HG02973 (cell line): ENCODE measurements around the gene MGP.

Experiments used
- ATAC-seq: cut with Tn5 transposase; IDR thresholded peaks from one replicate; pipeline ENCODE4 v1.9.1; 2021; ENCODE audit warnings: moderate library complexity; ENCODE audit not compliant: unreplicated experiment

Gene MGP

DNA sequence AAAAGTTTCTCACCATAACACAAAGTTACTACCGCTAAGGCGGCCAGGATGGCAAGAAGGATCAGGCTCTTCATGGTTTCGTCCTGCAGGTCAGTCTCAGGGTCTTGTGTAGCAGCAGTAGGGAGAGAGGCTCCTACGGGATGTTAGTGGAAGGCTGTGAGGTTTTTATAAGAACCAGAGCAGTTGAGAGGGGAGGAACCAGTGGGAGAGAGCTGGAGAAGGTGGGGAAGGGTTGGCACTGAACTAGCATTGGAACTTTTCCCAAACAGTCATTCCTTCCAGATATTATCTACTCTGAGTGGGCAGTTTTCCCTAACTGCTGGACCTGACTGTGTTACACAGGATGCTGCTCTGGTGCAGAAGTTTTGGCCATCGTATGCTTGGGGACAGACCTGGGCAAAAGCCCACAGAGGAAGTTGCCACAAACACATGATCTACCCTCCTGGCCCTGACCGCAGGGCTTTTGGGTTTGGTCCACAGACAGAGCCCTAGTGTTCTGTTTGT is at the start of gene MGP:
TSS of gene MGP (minus strand) at position 137 of the 504 bp plus-strand sequence. CDS start at position 74, 63 bp downstream.
- no peak for ATAC-seq

GRCh38 chr12:14935031-14935430 is 49.4 kb upstream of the MGP start:
- no peak for ATAC-seq

- no peak for ATAC-seq
Measured at GRCh38 chr12:14934511-14934910, 48.9 kb upstream of the MGP start.

DNA sequence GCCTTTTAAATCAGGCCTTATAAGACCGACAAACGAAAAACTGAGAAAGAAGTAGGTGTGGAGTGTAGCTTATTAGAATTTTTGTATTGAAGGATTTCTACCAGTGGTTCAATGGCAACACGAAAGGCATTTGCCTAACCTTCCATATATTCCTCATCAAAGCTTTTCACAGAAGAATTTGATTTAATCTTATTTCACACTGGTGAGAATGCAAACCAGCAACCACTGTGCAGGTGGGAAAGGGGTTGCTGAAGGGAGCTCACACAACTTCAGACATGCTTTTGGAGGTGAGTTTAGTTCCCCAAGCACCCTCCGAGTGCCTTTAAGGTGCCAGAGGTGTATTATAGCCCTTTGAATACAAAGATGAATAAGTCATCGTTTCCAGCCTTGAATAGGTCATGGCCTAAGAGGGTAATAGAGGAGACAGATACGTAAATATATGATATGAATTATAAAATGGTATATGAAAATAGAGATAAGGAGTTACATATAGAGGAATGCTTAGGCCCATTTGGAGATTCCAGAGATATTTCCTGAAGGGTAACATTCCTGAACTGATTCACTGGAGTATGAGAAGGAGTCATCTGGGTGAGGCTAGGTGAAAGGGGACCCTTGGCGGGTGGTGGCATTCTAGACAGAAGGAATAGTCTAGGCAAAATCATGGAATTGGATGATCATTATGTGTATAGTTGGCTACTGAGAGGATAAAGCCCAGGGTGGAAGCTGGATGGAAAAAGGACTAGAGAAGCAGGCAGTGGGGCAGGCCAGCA is 46.3 kb upstream of the MGP start:
- no peak for ATAC-seq

- no peak for ATAC-seq
Measured at GRCh38 chr12:14931359-14931758, 45.7 kb upstream of the MGP start.

DNA sequence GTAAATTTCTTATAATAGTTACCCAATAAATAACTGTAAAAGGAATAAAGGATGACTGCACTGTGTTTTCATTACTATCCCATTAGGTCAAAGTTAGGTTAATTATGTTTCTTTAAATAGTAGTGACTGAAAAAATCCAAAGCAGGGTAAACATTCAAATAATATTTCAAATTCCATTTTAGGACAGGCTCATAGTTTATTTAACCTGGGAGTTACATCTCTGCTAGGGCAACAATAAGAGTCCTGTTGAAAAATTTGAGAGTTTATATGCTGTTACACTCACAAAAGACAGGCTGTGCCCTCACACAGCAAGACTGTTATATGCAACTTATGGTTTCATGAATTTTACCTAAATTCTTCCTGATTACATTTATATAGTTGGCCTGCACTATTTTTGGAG is 44.6 kb upstream of the MGP start:
- ATAC-seq = no peak

GRCh38 chr12:14928931-14929330 is 43.3 kb upstream of the MGP start:
- no peak for ATAC-seq

- no peak for ATAC-seq
Measured at GRCh38 chr12:14927267-14927666, 41.6 kb upstream of the MGP start.

DNA sequence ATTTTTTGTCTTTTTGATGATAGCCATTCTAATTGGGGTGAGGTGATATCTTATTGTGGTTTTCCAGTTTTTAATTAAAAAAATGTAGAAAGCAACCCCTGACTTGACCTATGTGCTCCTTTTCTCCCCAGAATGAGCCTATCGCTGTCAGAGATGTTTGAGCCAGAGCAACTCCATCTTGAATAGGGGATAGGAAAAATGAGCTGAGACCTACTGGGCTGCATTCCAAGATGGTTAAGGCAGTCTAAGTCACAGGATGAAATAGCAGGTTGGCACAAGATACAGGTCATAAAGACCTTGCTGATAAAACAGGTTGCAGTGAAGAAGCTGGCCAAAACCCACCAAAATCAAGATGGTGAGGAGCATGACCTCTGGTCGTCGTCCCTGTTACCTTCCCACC is 38.9 kb upstream of the MGP start:
- no peak for ATAC-seq

GRCh38 chr12:14923944-14924343 is 38.3 kb upstream of the MGP start:
- ATAC-seq = no peak

- no peak for ATAC-seq
Measured at GRCh38 chr12:14921218-14921617, 35.6 kb upstream of the MGP start.

DNA sequence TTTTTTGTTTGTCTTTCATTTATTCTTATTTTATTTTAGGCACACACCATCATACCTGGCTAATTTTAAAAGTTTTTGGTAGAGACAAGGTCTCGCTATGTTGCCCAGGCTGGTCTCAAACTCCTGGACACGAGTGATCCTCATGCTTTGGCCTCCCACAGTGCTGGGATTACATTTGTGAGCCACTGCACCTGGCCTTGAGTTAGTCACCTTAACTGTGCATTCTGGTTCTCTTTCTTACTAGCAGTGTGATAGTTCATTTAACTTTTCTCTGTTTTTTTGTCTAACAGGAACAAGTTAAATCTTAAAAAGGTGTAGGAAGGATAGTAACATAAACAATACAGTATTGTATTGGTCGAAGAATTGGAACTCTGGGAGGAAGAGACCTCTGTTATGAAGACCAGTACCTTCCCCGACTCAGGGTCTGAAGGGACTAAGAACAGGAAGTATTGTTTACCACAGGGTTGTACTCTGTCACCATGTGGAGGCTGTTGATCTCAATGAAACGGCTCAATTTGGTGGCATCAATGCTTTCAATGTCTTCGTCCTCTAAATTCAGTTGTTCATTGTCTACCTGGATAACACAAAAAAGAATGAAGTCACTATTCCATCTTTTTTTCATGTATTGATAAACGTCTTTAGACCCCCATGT is 34.9 kb upstream of the MGP start:
- ATAC-seq = no peak

DNA sequence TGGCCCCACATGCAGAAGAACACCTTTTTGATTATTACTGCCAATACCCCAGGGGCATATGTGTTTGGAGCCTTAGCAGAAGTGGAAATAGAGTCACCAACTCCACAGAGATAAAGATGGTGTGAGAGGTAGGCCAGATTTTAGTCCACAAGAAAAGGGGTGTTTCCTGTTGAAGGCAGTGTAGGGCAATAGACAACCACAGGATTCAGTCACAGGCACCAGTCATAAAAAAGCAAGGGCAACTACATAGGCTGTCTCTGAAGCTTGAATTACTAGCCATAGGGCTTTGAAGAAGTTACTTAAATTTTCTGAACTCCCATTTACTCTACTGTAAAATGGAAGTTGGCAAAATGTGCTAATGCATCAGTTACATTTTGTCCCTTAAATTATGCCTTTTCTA is 33.8 kb upstream of the MGP start:
- no peak for ATAC-seq

DNA sequence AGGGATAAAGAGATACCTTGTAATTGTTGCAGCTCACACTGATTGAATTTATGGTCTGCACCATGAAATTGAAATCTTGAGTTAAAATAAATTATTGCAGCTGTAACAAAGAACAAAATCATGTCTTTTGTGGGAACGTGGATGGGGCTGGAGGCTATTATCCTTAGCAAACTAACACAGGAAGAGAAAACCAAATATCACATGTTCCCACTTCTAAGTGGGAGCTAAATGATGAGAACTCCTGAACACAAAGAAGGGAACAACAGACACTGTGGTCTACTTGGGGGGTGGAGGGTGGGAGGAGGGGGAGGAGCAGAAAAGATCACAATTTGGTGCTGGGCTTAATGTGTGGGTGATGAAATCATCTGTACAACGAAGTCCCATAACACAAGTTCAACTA is 30.1 kb upstream of the MGP start:
- no peak for ATAC-seq

GRCh38 chr12:14913381-14913781 is 27.7 kb upstream of the MGP start:
- no peak for ATAC-seq

DNA sequence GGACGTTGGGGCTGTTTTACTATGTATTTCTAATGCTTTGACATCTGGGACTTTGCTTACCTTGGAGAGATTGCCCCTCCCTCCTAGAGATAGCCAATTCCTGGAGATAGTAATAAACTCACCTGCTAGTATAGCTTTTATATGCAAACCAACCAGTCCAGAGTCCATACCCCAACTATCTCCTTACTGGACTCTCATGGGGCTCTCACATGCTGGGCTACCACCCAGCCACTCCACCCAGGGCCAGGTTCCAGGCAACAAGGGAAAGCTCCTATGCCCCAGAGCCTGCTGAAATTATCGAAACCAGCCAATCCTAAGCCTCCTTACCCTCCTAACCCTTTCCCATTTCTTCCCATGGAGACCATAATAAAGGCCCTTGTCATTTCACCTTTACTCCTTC is 25.5 kb upstream of the MGP start:
- ATAC-seq = no peak

DNA sequence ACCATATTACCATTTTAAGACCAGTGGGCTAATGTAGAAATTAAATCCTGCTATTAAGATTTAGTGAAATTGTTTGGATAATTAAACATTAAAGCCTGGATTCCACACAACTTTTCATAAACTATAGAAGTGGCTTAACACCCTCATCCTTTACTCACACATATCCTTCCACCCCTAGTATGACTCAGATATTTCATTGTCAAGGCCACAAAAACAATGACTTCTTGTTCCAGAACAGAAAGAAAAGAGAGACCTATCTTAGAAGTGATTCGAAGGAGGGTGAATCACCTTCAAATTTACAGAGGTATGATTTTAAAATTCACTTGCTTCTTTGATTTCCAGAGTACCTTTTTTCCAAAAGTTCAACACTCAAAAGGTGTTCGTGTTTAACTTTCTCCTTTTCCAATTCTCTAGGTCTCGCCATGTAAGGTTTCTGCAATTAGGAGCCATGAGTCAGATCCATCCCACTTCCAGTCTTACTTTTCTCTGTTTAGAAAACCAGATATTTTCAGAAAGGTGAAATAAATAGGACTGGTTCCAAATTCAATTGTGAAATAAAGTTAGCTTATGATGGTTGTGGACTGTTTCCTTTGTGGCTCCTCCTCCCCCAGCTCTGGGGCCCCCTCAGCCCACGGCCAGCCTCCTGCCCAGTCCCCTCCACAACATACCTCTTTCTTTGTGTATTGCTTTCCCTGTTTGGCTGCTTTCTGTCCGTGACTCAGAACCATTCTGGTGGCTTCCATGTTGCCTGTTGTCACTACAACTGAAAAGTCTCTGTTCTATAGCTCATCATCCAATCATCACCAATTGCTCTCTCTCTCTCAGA is 24.6 kb upstream of the MGP start:
- no peak for ATAC-seq

DNA sequence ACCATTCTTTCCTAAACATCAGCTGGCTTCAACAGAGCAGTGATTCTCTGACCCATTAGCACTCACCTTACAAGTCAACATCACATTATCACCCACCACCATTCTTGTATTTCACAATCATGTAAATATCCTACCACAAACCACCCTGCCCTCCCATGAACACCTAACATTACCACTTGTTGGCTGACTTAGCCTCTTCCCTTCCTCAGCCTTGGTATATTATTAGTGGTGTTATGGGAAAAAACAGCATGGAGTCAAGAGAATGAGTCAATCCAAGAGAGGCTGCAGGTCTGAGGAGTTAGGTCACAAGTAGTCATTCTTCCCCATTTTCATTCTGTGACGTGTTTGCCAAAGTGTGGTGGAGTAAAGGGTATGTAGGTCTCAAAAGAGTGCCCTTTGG is 22.3 kb upstream of the MGP start:
- no peak for ATAC-seq

- ATAC-seq = no peak
Measured at GRCh38 chr12:14906114-14906513, 20.5 kb upstream of the MGP start.

- no peak for ATAC-seq
Measured at GRCh38 chr12:14905269-14906004, 19.8 kb upstream of the MGP start.

- ATAC-seq = no peak
Measured at GRCh38 chr12:14904854-14905253, 19.2 kb upstream of the MGP start.
